ENCODE results near the gene CHD6.
A peak's percentile ranks its signal among the peaks of the same experiment; 100 is the strongest.

Gene CHD6

GRCh38 chr20:41655962-41656618 is 37.9 kb upstream of the CHD6 start:
- TF ChIP-seq TCF4 (CRISPR knock-in tag; IDR thresholded peaks at IDR 0.05; ENCODE audit: borderline replicate concordance) (no peak), CSRNP3 (CRISPR knock-in tag; IDR thresholded peaks at IDR 0.05) (no peak), ZNF70 (CRISPR knock-in tag; IDR thresholded peaks at IDR 0.05) (no peak), ESRRG (CRISPR knock-in tag; IDR thresholded peaks at IDR 0.05) (no peak)
- ATAC-seq: no peak

DNA sequence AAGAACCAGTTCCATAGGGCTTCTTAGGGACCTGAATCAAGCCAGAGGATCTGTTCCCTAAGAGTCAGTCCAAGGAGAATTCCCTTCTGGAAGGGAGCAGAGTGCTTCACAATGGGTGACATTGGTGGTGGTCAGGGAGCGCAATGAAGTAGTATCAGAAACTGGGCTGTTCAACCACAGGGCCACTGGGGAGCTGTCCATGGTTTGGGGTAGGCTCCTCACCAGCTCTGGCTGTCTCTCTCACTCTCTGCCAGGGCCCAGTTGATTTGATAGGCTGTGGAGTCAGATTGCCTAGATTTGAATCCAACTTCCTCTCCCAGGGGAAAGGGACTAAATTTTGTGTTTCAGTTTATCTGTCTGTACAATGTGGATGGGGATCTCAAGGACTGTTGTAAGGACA is 36.7 kb upstream of the CHD6 start:
- no peak for TF ChIP-seq ESRRG (CRISPR knock-in tag; IDR thresholded peaks at IDR 0.05)
- no peak for TF ChIP-seq RARB (CRISPR knock-in tag; IDR thresholded peaks at IDR 0.05)
- no peak for TF ChIP-seq TSHZ2 (CRISPR knock-in tag; IDR thresholded peaks at IDR 0.05)
- no peak for TF ChIP-seq ZNF8 (CRISPR knock-in tag; IDR thresholded peaks at IDR 0.05)
- TF ChIP-seq ARNTL (CRISPR knock-in tag; IDR thresholded peaks at IDR 0.05; ENCODE audit: borderline replicate concordance, low read depth): no peak
- TF ChIP-seq TOX (CRISPR knock-in tag; IDR thresholded peaks at IDR 0.05; ENCODE audit: borderline replicate concordance): no peak
- no peak for TF ChIP-seq TCF4 (CRISPR knock-in tag; IDR thresholded peaks at IDR 0.05; ENCODE audit: borderline replicate concordance)
- no peak for TF ChIP-seq PATZ1 (CRISPR knock-in tag; IDR thresholded peaks at IDR 0.05; ENCODE audit: borderline replicate concordance)
- no peak for TF ChIP-seq ZFP30 (CRISPR knock-in tag; IDR thresholded peaks at IDR 0.05)
- no peak for TF ChIP-seq ZNF70 (CRISPR knock-in tag; IDR thresholded peaks at IDR 0.05)
- no peak for TF ChIP-seq PPARA (CRISPR knock-in tag; IDR thresholded peaks at IDR 0.05; ENCODE audit: borderline replicate concordance)
- TF ChIP-seq GLIS3 (CRISPR knock-in tag; IDR thresholded peaks at IDR 0.05): no peak
- TF ChIP-seq ISL1 (CRISPR knock-in tag; IDR thresholded peaks at IDR 0.05): no peak
- ATAC-seq: peak; percentile 48; the same call in 1 of the 3 replicates

DNA sequence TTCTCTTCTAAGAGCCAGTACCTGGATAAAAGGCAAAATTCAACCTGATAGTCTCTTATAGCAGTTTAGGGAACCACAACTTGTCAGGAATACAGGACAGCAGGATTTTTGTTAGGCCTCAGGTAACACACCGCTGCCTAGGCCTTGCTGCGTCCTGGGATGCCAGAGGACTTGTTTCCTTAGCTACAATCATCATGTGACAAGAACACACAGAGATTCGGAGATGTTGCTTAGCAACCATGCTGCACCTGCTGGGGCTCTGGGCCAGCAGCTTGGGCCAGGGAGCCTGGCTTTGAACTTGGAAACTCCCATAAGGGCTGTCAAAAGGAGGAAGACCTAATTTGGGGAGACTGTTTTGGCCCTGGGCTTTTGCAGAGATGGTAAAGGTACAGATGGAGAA is 36.1 kb upstream of the CHD6 start:
- no peak for ATAC-seq
- TF ChIP-seq PATZ1 (CRISPR knock-in tag; IDR thresholded peaks at IDR 0.05; ENCODE audit: borderline replicate concordance) (no peak), POU6F1 (CRISPR knock-in tag; IDR thresholded peaks at IDR 0.05; ENCODE audit: borderline replicate concordance, low read depth) (no peak), ZFP3 (CRISPR knock-in tag; IDR thresholded peaks at IDR 0.05) (no peak), TOX (CRISPR knock-in tag; IDR thresholded peaks at IDR 0.05; ENCODE audit: borderline replicate concordance) (no peak), BACH2 (CRISPR knock-in tag; IDR thresholded peaks at IDR 0.05; ENCODE audit: borderline replicate concordance) (no peak), TSHZ2 (CRISPR knock-in tag; IDR thresholded peaks at IDR 0.05) (no peak), RARB (CRISPR knock-in tag; IDR thresholded peaks at IDR 0.05) (no peak), ZNF70 (CRISPR knock-in tag; IDR thresholded peaks at IDR 0.05) (no peak)
